Glutamatergic neuron (in vitro differentiated cells): ENCODE results near the gene PIK3CG. TPM values are rescaled to one million over a fixed set of nuclear protein-coding genes. Genes with fewer than 3 reads are reported as not detected.

Experiments used
- DNase-seq: peaks from one replicate; pipeline ENCODE4 v3.0.0; 2022
- H3K27ac Mint-ChIP-seq: one replicate; pipeline ENCODE4 v1.8.0; 2020; ENCODE audit warnings: mild to moderate bottlenecking, mixed read lengths, inconsistent platforms; ENCODE audit not compliant: unreplicated experiment
- H3K27me3 Mint-ChIP-seq: one replicate; pipeline ENCODE4 v1.8.0; 2020; ENCODE audit warnings: mild to moderate bottlenecking, moderate library complexity, mixed read lengths, inconsistent platforms; ENCODE audit not compliant: unreplicated experiment
- H3K36me3 Mint-ChIP-seq: one replicate; pipeline ENCODE4 v1.8.0; 2020; ENCODE audit warnings: mild to moderate bottlenecking, mixed read lengths, inconsistent platforms; ENCODE audit not compliant: unreplicated experiment
- H3K4me1 Mint-ChIP-seq: one replicate; pipeline ENCODE4 v1.8.0; 2020; ENCODE audit warnings: mild to moderate bottlenecking, low read depth, mixed read lengths, inconsistent platforms; ENCODE audit not compliant: unreplicated experiment
- H3K4me3 Mint-ChIP-seq: one replicate; pipeline ENCODE4 v1.8.0; 2020; ENCODE audit warnings: mild to moderate bottlenecking, mixed read lengths, inconsistent platforms; ENCODE audit not compliant: unreplicated experiment
- H3K9me3 Mint-ChIP-seq: one replicate; pipeline ENCODE4 v1.8.0; 2020; ENCODE audit warnings: mild to moderate bottlenecking, moderate library complexity, mixed read lengths, inconsistent platforms; ENCODE audit not compliant: unreplicated experiment
- total RNA-seq: library from RNA; stranded (reverse); fragmentation: NEBNext Ultra II Directional; extraction: Animal tissue kit (Norgen Biotek cat#: 25700); gene quantifications from one replicate; pipeline ENCODE4 v1.2.1, GENCODE V29; 2021; ENCODE audit not compliant: unreplicated experiment
- TF ChIP-seq, protein P1 (sequence below): fragments of 200-600 bp; sonication (generic); IDR thresholded peaks from one replicate; pipeline ENCODE4 v1.5.0; 2021; ENCODE audit not compliant: partially characterized antibody, unreplicated experiment

Gene PIK3CG
- total RNA-seq, 1 donor from 2014 or later, result not detected

GRCh38 chr7:106866298-106867281 lies 1.5 kb downstream of the PIK3CG start:
- TF ChIP-seq, protein P1, sequence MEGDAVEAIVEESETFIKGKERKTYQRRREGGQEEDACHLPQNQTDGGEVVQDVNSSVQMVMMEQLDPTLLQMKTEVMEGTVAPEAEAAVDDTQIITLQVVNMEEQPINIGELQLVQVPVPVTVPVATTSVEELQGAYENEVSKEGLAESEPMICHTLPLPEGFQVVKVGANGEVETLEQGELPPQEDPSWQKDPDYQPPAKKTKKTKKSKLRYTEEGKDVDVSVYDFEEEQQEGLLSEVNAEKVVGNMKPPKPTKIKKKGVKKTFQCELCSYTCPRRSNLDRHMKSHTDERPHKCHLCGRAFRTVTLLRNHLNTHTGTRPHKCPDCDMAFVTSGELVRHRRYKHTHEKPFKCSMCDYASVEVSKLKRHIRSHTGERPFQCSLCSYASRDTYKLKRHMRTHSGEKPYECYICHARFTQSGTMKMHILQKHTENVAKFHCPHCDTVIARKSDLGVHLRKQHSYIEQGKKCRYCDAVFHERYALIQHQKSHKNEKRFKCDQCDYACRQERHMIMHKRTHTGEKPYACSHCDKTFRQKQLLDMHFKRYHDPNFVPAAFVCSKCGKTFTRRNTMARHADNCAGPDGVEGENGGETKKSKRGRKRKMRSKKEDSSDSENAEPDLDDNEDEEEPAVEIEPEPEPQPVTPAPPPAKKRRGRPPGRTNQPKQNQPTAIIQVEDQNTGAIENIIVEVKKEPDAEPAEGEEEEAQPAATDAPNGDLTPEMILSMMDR, result no peak
- H3K36me3 Mint-ChIP-seq, result no peaks in the 10 kb centered on the region
- no peaks in the 10 kb centered on the region for H3K4me1 Mint-ChIP-seq
- DNase-seq, result no peak
- peaks cover 3% of the 10 kb centered on the region for H3K9me3 Mint-ChIP-seq
- no peak overlapping the region for H3K27ac Mint-ChIP-seq
- no peak overlapping the region for H3K4me3 Mint-ChIP-seq
- no peaks in the 10 kb centered on the region for H3K27me3 Mint-ChIP-seq

GRCh38 chr7:106867641-106868351 lies 2.7 kb downstream of the PIK3CG start:
- Mint-ChIP-seq H3K9me3 (peaks cover 3% of the 10 kb centered on the region), H3K4me3 (no peak overlapping the region), H3K27ac (no peak overlapping the region), H3K36me3 (no peaks in the 10 kb centered on the region), H3K4me1 (no peaks in the 10 kb centered on the region), H3K27me3 (no peaks in the 10 kb centered on the region)
- TF ChIP-seq, protein P1, result no peak
- DNase-seq, result no peak

- no peak for DNase-seq
These were observed 3.3 kb downstream of the PIK3CG start for GRCh38 chr7:106868364-106868763.

DNA sequence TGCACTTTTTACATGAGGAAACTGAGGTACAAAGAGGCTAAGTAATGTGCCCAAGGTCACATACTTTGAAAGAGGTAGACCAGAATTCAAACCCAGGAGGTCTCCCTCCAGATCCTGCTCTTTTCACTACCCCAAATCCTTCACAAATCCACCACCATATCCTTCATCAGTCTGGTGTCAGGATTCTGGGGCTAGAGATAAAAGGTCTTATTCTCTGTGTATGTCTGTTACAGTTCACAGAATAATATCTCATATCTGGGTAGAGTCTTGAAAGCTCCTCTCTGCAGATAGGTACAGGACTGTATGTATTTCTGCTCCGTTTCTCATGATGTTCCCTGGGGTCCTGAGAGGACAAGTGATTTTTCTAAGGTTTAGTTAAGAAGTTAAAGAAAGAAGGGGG lies 4.9 kb downstream of the PIK3CG start:
- no peak for DNase-seq
- Mint-ChIP-seq H3K27me3 (no peaks in the 10 kb centered on the region), H3K36me3 (no peaks in the 10 kb centered on the region), H3K27ac (no peak overlapping the region), H3K4me1 (no peaks in the 10 kb centered on the region), H3K9me3 (peaks cover 3% of the 10 kb centered on the region), H3K4me3 (no peak overlapping the region)
- TF ChIP-seq, protein P1, result no peak

More at GRCh38 chr7:106868364-106868763, 3.3 kb downstream of the PIK3CG start:
- no peaks in the 10 kb centered on the region for H3K36me3 Mint-ChIP-seq
- H3K27ac Mint-ChIP-seq, result no peak overlapping the region
- H3K9me3 Mint-ChIP-seq, result peaks cover 3% of the 10 kb centered on the region
- H3K4me1 Mint-ChIP-seq, result no peaks in the 10 kb centered on the region
- TF ChIP-seq, protein P1, result no peak
- H3K4me3 Mint-ChIP-seq, result no peak overlapping the region
- H3K27me3 Mint-ChIP-seq, result no peaks in the 10 kb centered on the region
